Dermis blood vessel endothelial cell (primary cell): ENCODE data around the gene HUS1. TPM values are rescaled to one million over a fixed set of nuclear protein-coding genes. Genes with fewer than 3 reads are reported as not detected.

ENCODE experiments used
- DNase-seq: peaks from one replicate; pipeline ENCODE4 v3.0.0; 2010
- total RNA-seq: library from RNA; depleted of rRNA; stranded (reverse); fragments of >200 nt; gene quantifications from 2 replicates; pipeline ENCODE4 v1.2.3, GENCODE V29; 2014

Gene HUS1
- total RNA-seq, 1 donor from 2014 or later = 16.8 TPM

DNA sequence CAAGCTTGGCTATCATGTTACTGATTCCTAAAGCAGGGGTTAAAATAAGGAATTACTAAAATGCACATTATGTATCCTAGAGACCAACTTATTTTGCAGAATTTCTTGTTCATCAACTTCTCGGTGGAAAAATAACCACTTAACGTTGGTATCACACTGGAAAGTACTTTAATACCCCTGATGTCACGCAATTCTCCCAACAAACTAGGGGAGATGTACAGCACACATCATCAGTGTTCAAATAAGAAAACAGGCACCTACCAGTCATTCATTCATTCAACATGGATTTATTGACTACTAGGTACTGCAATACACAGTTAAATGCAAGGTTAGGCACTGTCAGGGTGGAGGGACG, 648 bp downstream of the HUS1 start:
- DNase-seq = no peak

DNA sequence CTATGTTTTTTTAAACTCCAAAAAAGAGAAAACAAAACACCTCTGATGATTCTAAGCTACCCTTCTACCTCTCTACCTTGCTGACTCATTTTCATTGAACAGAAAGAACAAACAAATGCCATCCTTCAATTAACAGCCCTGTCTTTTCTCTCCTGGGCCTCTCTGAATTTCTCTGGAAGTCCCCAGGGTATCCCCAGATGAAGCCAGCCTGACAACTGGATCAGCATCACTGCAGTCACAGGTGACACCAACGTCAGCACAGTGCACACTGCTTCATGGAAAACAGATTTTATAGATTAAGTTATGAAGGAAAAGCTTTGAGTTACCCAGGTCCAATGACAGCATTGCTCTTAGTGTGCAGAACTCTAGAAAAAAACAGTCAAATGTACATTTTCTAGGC, 5.7 kb downstream of the HUS1 start:
- DNase-seq = no peak

DNA sequence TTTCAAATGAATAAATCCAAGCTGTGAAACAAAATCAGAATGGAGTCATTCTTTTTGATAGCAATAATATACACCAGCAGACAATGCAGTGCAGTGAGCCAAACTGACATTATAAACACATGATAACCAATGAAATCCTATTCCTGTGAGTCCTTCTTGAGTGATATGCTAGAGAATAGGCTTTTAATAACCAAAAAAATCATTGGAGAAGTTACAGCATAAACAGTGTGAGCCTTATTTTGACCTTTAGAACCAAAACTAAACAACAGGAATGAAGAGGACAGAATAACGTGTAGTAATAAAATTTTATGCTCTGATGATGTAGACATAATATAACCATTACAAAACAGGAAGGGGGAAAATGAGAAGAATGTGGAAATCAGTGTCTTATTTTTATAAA, 8.7 kb downstream of the HUS1 start:
- DNase-seq = peak; percentile 38

DNA sequence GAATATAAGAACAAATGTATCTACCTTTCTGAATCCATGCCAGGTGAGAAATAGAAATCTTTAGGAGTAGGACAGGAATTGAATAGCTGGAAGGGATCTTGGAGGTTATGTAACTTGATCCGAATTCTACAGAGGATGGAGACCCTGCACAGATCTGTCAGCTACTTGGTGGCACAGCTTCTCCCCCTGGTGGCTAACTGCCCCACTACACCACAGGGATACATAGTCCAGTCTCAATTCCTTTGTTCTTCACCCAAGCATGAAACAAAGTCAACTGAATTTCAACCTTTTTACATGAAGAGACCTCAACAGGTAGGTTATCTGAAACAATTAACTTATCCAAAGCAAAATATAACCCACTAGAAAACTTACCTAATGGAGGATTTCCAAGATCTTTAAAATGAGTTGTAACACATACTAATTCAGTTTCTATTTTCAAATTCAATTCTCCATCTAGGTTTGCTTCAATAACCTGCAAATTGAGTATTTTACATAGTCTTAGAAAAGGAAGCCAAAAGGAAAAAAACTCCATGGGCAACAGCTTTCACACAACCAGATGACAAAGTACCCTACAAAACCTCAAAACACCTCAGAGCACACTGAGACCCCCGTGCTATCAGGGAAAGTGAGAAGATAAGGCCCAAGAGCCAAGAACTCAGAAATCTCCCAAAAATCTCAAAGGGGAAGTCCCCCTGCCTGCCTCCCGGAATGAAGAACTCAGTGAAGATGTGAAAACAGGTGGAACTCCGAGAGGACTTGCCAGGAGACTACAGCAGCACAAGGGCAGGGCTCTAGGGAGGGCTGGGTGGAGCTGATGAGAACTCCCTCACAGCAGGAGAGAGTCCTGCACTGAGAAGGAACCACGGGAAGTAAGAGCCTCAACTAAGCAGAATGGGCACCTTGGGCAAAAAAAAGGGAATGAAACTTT, 10.3 kb downstream of the HUS1 start:
- DNase-seq = peak; percentile 95

DNA sequence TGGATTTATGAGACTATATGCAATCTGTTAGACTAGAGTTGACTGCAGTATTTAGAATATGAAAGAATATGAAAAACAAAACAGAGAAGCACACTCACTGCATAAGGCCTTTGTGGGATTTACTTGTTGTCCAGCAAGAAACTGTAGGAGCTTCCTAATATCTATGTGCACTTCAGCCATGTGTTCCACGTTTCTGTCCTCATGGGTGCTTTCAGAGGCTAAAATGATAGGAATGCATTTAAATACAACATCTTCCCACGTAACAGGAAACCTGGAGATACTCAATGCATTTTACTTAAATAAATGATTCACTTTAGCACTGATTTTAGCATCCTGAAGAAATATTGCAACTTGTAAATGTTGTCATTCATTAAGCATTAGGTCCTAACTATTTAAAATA, 11.7 kb downstream of the HUS1 start:
- no peak for DNase-seq

DNA sequence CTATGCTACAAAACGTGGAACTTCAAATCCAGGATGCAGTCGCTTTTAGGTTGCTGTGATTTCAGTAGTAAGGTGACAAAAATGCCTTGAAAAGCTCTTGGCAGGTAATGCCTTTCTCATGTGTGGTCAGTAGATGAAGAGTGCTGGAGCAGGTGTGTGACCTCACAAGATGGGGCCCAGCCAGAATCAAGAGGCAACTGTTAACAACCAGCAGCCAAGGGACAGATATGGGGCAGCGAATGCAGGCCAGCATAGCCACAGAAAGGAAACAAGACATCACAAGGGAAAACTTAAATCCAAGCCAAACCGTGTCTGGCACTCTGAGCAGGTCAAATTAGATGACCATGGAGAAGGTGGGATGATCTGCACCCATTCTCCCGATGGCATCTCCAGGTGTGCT, 12.3 kb downstream of the HUS1 start:
- no peak for DNase-seq

DNA sequence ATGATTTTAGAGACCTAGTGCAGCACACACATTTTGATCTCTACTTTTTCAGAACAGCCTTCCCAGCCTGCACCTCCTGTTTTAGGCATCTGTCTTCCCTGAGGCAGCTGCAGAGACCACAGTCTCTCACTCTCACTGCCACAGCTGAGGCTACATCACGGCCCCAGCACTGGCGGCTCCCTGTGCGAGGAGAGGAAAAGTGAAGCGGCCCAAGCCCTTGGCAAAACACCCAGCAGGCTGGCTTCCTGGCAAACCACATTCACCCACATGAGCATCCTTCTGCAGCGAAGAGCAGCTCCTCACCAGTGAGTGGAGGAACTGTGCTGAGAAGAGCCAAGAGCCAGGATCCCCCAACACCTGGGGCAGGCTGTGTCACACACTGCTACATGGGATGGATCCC, 14.0 kb downstream of the HUS1 start:
- DNase-seq = no peak

DNA sequence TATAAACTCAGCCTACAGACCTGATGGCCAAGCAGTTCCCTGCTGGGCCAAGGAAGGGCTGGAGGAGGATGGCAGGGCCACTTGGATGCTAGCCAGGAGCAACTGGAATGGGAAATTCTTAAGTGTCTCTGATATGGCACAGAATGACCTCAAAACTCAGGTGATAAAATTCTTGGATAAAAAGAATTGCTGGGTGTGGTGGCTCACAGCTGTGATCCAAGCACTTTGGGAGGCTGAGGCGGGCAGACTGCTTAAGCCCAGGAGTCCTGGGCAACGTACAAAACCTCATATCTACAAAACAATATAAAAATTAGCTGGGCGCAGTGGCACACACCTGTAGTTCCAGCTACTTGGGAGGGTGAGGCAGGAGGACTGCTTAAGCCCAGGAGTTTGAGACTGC, 17.2 kb downstream of the HUS1 start:
- no peak for DNase-seq

DNA sequence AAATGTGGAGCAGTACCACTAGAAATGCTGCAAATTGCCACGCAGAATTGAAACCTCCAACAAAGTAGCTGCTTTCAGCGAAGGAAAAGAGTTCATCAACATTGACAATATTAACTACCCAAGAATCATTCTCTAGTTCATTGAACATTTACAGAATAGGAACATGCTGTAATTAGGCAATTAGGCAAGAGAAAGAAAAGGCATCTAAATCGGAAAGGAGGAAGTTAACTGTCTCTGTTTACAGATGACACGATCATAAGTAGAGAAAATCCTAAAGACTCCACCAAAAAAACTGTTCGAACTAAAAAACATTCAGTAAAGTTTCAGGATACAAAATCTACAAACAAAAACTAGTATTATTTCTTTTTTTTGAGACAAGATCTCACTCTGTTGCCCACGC, 22.3 kb downstream of the HUS1 start:
- no peak for DNase-seq

DNA sequence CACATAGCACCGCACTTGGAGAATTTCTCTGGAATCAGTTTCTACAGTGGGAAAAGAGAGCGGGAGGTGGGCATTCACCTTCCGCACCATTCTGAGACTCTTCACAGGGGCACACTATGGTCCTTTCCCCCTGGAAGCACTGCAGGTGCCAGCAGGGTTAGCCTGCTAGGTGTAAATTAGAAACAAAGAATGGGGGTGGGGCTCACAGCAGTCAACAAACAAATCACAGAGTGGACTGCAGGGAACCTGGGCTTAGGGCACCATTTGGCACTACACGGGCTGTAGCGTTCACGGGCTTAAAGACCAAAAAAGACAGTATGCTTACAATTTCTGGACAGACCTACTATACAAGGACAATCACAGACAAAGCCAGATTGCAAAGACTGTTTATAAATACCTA, 23.2 kb downstream of the HUS1 start:
- DNase-seq = no peak

DNA sequence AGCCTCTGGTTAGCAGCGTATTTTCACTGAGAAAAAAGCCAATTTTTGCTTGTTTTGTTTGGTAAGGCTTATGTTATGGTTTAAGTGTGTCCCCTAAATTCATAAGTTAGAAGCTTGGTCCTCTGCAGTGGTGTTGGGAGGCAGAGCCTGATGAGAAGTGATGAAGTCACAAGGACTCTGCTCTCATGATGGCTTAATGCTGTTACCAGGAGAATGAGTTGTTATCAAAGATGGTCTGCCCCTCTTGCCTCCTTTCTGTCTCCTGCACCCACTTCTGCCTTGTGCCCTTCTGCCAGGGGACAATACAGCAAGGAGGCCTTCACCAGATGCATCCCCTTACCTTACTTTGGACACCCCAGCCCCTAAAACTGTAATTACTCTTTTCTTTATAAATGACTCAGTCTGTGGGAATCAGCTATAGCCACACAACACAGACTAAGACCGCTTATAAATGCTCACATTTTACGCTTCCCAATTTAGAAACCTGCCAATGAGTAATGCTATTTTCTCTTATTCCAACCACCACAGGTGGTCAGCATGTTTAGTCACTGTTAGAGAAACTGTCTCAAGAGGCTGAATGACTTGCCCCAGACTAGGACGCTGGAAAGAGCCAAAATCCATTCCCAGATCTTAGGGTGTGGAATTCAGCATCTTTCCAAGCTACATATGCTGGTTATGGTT, 25.0 kb downstream of the HUS1 start:
- no peak for DNase-seq

DNA sequence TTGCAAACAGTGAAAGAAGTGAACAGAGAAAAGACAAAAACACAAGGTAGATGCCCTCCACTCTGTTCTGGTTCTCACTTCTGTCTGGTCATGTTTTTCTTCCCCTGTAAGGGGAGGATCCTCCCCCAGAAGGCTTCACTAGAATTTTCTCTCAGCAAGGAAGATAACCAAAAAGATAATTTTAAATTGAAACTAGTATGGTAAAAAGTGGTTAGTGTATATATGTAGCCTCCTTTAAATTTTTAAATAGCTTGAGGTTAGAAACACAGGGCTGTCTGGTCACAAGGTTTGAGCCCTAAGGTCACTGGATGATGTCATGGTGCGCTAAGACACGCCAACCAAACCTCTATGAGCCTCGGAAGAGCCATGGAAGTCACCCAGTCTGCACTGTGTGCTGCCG, 25.6 kb downstream of the HUS1 start:
- DNase-seq = no peak

DNA sequence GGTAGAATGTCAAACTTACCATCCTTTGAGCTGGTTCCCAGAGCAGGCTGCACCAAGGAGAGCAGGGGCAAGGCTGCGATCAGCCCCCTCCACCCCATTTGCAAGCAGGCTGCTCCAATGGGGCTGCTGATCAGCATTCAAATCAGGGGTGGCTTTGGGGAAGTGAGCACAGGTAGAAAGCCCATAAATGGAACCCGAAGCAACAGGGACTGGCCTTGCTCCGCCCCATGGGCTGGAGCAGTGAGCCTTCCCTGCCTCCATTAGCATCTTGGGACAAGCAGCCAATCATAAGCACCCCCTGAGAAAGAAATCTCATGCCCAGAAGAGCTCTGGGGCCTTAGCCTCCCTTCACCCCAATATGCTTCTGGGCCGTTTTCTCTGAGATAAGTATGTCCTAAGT, 27.2 kb downstream of the HUS1 start:
- DNase-seq = no peak

DNA sequence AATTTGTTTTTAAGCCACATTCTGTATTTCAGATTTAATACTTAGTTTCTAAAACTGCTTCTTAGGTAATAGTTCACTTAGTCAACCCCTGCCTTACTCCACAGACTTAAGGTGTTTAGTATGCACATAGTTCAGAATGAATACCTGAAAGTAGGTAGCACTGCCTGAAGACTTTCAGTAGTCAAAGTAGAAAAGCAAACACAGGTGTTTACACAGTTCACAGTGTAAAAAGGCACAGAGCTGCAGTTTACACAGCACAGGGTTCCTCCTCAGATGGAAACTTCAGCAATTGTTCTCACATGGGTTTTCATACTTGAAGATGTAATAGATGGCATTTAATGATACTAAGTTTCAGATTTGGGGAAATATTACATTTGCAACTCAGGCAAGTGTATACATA, 28.0 kb downstream of the HUS1 start:
- no peak for DNase-seq

DNA sequence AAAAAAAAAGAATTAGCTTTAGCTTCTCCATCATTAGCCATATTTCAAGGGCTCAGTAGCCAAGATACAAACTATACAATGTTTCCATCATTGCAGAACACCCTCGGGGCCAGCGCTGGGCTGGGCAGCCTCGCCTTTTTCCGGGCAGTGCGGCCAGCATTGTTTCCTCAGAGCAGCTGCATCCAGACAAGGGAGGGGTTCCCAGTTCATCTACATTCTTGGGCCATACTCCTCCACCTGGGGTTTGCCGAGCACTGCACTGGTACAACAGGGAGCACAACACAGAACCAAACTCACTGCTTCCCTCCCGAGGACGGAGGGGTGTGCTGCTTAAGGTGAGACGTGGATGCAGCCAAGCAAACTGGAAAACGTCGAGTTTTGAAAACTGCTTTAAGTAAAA, 28.7 kb downstream of the HUS1 start:
- DNase-seq = peak; percentile 94

DNA sequence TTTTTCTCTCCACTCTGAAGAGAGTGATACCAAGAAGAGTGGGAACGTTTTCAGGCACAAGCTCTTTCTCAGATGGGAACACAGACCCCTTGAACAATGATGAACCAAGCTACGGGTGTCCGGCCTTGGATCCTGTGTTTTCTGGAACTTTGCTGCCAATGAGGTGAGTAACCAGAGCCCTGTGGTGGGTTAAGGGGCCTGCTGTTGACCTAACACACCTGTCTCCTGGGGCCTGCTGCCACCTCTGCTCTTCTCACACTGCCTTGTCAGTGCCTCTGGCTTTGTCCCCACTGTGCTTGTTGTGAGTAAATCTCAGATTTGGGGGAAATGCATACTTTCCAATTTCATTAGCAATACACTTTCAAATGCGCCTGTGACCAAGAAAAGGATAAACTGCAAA, 29.7 kb downstream of the HUS1 start:
- DNase-seq = no peak

DNA sequence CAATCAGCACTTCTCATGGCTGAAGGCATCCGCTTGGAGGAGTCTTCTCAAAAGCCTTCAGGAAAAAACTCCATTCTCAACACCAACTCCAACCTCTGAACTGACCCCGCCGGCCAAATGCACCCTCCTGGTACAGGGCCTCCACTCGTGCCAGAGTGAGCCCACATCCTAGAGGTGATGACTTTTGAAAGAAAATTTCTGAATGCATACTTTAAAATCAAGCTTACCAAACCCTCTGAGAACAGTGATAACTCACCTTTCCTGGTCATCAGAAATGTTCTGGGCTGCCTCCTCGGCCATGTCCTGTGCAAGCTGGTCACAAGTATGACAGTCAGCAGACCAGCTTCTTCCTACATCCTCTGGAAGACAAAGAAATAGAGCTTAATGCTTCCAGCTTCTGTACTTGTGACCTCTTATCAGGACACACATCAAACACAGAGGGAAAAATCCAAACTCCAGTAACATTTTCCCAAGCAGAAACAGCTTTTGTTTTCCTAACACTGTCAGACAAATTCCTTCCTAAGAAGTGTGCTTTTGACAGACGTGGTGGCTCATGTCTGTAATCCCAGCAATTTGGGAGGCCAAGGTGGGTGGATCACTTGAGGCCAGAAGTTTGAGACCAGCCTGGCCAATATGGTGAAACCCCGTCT, 31.1 kb downstream of the HUS1 start, which contains the start of gene PKD1L1:
Gene PKD1L1 (minus strand): TSS at position 326 of the 650 bp plus-strand sequence. CDS start 26 bp downstream, at position 300.
- peak; percentile 76 for DNase-seq

DNA sequence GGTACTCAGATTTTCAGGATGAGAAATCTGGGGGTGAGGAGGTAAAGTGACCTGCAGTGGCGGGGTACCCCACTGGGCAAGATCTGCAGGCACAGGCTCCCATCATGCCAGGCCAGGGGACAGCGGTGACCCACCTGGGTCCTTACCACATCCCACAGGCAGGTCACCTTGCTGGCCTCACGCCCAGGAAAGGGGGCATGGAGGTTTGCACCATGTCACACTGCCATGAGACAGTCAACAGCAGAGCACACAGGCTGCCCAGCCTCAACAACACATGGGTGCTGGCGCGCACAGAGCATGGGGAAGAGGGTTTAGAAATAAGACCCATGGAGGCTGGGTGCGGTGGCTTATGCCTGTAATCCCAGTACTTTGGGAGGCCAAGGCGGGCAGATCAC, 32.1 kb downstream of the HUS1 start:
- no peak for DNase-seq

DNA sequence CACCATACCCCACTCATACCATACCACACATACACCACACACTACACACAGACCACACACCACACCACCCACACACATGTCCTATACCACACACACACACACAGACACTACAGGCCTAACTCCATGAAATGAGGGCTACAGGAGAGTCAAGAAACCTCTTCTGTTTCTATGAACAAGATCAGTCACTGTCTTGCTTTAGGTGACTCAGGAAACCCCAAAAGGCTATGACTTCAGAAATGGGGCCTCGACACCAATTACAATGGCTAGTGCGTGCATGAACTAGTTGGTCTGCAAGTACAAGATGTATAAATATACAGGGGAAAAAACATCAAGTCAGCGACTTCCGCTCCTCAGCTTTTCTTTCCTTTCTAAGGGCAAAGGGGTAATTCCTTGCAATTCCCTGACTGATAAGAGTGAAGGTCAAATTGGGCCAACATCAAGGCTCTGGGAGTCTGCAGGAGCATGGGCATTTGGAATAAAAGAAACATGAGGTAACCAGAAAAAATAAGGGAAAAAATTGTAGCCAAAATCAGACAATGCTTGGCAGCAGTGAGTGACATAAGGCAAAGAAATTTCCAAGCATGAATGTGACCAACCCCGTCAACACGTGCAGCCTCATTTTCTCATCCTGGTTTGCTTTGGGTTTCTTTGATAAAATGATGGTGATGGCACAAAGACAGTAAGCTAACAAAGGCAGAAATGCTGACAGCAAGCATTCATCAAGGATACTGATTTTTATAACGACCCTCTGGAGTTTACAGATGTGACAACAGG, 32.6 kb downstream of the HUS1 start:
- peak; percentile 95 for DNase-seq

DNA sequence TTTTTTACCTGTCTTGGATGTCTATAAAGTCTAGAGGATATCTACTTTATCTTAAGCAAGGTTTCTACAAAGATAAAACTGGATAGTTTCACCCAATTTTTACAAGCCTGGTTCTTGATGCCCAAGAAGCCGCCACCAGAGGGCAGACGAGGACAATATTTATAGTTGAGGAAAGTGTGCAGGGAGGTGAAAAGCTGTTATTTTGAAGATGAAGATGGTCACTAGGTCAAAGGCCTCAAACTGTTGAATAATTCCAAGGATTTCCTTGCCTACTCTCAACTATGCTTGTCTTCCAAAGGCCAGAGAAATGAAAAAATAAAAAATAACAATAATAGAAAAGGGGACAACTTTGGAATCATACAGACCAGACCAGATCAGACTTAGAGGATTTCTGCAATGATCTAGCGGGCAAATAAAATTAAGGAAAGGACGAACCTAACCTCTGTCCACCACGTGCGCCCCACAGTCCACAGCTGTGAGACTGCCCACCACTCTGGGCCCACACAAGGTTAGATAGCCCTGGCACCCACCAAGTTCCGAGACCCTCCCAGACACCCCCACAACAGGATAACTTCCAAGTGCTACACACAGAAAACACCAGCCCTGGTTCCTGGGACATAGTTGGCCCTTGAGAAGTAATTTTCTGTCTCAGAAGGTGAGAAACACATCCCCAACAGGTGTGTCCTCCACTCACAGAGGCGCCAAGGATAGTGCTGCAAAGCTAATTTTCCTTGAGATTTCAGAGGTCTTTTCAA, 34.0 kb downstream of the HUS1 start:
- peak; percentile 89 for DNase-seq

DNA sequence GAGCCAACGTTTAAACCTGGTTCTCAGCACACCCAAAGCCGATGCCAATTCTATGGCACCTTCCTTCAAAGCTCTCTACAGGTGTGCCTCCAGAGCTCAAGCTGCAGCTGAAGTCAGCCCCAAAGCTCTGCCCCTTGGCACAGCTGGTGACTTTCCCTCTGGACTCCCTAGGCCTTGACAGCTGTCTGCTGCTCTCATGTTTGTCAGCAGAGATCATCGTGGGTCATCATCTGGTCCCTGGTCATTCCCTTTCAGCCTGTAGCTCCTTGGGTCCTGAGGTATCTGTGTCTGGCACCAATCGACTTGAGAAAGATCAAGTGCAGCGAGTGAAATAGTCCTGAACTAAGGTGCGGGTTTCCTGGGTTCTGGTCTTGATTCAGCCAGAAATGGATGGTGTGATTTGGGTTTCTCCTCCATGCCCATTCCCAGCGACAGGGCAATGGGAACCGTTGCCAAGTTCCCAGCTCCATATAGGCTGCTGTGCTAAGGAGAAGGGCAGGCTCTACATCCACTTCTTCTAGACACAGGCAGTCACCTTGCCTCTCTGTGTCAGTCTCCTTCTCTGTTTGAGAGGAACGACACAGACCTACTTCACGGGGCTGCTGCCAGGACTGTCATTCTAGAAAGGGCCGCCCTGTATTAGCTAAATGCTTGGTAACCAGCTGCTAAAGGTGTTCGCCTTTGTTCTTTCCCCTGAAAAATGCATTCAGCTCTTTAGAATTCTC, 34.7 kb downstream of the HUS1 start:
- no peak for DNase-seq
